Kidney (tissue), 14 donors: ENCODE measurements around the gene CPLX1. TPM values are rescaled to one million over a fixed set of nuclear protein-coding genes. Genes with fewer than 3 reads are reported as not detected.

Experiments
- DNase-seq, 5 donors: peaks; one replicate each; pipeline ENCODE4 v3.0.0-alpha.2; 2013 to 2020
- FAIRE-seq: peaks from 2 replicates; lab custom pipeline; 2012; peaks lifted over from hg19 to GRCh38; lab: Jason Lieb, UNC
- H3K27ac ChIP-seq, 2 donors: one replicate each; pipeline ENCODE4 v1.7.0; 2013; ENCODE audit warnings: low read depth in 2 of 2, low read length in 2 of 2, inconsistent platforms in 1 of 2
- H3K27me3 ChIP-seq: one replicate; pipeline ENCODE4 v1.7.1; 2013; ENCODE audit warnings: low read length, inconsistent platforms; ENCODE audit not compliant: control insufficient read depth, insufficient read depth
- H3K36me3 ChIP-seq, 3 donors: one replicate each; pipeline versions ENCODE4 v1.7.0 to v1.7.1; 2013; ENCODE audit warnings: low read length in 3 of 3, control low read depth in 1 of 3, inconsistent platforms in 1 of 3; ENCODE audit not compliant: insufficient read depth in 3 of 3, control insufficient read depth in 2 of 3
- H3K4me1 ChIP-seq, 3 donors: one replicate each; pipeline versions ENCODE4 v1.7.0 to v1.7.1; 2013; ENCODE audit warnings: low read length in 3 of 3, inconsistent platforms in 1 of 3, low read depth in 1 of 3; ENCODE audit not compliant: control insufficient read depth in 2 of 3, insufficient read depth in 2 of 3
- H3K4me3 ChIP-seq, 3 donors: one replicate each; pipeline versions ENCODE4 v1.7.0 to v1.8.1; 2013; ENCODE audit warnings: low read length in 3 of 3, control low read depth in 1 of 3, inconsistent platforms in 1 of 3
- H3K9ac ChIP-seq, 3 donors: one replicate each; pipeline versions ENCODE4 v1.7.0 to v1.7.1; 2013; ENCODE audit warnings: low read length in 3 of 3, control low read depth in 1 of 3, inconsistent platforms in 1 of 3
- H3K9me3 ChIP-seq, 3 donors: one replicate each; pipeline versions ENCODE4 v1.7.0 to v1.7.1; 2013; ENCODE audit warnings: low read length in 3 of 3, control low read depth in 1 of 3, inconsistent platforms in 1 of 3; ENCODE audit not compliant: control insufficient read depth in 2 of 3, insufficient read depth in 1 of 3
- intact Hi-C: fragments of 100-400 bp; cut with DNase I; formaldehyde crosslinking; loops from one replicate; pipeline ENCODE4 v1.11.1; 2022
- polyA plus RNA-seq: library from polyadenylated mRNA; stranded (reverse); fragments of 350-450 nt; fragmentation: Illumina TruSeq; extraction: RNeasy Lipid Tissue Mini Kit (QIAGEN cat#74804); gene quantifications from one replicate; pipeline ENCODE4 v1.2.3, GENCODE V29; 2014; ENCODE audit warnings: low read depth, low replicate concordance; ENCODE audit not compliant: insufficient read depth
- total RNA-seq: library from RNA; stranded (reverse); fragmentation: NEBNext Ultra II Directional; extraction: Animal tissue kit (Norgen Biotek cat#: 25700); gene quantifications from one replicate; pipeline ENCODE4 v1.2.1, GENCODE V29; 2021
- TF ChIP-seq, protein P1 (sequence below): IDR thresholded peaks from 3 replicates; pipeline ENCODE4 v1.5.1; 2012; ENCODE audit warnings: mild to moderate bottlenecking, moderate library complexity, borderline replicate concordance; ENCODE audit not compliant: insufficient read depth; ENCODE audit errors: extremely low read depth
- donor health status: control.
- donor health status: control.
- donor health status: control.
- donor health status: control.
- donor health status: control.
- donor health status: DM: yes; HTN: yes; CAD: no.
- donor health status: Normal renal cell carcinoma (clear cell type).

The CPLX1 gene
- total and polyA plus RNA-seq, 2 donors from 2014 or later = 3.9 to 10.2 TPM

DNA sequence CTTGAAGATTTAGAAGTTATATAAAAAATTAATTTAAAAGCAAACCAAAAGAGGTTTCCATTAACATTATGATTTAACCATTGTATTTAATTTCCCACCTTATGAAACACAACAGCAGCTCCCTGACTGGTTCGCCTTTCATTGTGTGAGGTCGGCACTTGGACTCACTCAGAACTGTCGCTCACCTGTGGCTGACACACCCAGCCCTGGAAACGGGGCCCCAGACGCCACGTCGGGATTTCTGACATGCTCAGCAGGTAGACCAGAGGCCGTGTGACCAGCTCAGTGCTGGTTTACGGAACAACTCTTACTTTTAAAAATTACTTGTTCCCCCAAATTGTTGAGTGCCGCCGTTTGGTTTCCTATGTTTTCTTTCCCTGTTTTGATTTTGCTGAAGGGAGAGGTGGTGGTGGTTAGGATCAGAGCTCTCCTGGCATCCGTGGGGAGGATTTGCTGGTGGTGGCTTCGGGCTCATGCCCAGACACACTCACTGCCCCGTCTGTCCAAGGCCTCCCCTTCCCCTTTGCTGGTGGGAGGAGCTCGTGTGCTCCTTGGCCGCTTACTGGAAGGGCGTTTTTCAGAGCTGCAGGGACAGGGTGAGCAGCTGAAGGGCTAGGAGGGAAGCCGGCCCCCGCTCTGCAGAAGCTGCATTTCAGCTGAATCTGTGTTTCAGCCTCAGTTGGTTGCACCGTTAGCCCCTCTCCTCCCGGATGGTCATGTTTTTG lies 59.2 kb downstream of the CPLX1 start:
- Histone ChIP-seq H3K36me3 (peaks cover 5 to 35% (median 13%) of the 10 kb centered on the region in 3 donors), H3K9me3 (no peaks in the 10 kb centered on the region), H3K27me3 (no peaks in the 10 kb centered on the region), H3K4me1 (peaks cover 0 to 5% (median 3%) of the 10 kb centered on the region in 3 donors), H3K27ac (no peak overlapping the region), H3K9ac (no peak overlapping the region), H3K4me3 (no peak overlapping the region)
- FAIRE-seq (no peak), DNase-seq (peak in 1 of 5 donors; percentile 54)
- intact Hi-C loops = no loop called here
- TF ChIP-seq, protein P1, sequence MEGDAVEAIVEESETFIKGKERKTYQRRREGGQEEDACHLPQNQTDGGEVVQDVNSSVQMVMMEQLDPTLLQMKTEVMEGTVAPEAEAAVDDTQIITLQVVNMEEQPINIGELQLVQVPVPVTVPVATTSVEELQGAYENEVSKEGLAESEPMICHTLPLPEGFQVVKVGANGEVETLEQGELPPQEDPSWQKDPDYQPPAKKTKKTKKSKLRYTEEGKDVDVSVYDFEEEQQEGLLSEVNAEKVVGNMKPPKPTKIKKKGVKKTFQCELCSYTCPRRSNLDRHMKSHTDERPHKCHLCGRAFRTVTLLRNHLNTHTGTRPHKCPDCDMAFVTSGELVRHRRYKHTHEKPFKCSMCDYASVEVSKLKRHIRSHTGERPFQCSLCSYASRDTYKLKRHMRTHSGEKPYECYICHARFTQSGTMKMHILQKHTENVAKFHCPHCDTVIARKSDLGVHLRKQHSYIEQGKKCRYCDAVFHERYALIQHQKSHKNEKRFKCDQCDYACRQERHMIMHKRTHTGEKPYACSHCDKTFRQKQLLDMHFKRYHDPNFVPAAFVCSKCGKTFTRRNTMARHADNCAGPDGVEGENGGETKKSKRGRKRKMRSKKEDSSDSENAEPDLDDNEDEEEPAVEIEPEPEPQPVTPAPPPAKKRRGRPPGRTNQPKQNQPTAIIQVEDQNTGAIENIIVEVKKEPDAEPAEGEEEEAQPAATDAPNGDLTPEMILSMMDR = no peak

DNA sequence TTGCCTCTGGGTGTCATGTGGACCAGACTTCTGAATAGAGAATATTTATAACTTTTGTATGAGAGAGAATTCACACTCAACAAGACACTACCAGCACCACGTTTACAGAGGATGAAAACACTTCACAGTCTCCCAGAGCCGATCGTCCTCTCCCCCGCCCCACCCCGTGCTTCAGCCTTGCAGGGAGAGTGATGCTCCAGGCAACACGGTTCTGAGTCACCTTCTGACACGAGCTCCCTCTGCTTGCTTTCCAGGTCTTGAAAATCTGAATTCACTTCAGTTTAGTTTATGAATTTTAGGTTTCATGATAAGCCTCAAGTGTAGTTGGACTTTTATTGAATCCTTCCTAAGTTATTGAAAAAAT lies 59.8 kb downstream of the CPLX1 start:
- Histone ChIP-seq H3K27me3 (no peaks in the 10 kb centered on the region), H3K4me3 (no peak overlapping the region), H3K9ac (no peak overlapping the region), H3K4me1 (peaks cover 0 to 2% (median 0%) of the 10 kb centered on the region in 3 donors), H3K27ac (no peak overlapping the region), H3K36me3 (peaks cover 5 to 32% (median 11%) of the 10 kb centered on the region in 3 donors), H3K9me3 (no peaks in the 10 kb centered on the region)
- DNase-seq (peak in 1 of 5 donors; percentile 59), FAIRE-seq (no peak)
- TF ChIP-seq, protein P1 = no peak
- intact Hi-C loops = no loop called here

DNA sequence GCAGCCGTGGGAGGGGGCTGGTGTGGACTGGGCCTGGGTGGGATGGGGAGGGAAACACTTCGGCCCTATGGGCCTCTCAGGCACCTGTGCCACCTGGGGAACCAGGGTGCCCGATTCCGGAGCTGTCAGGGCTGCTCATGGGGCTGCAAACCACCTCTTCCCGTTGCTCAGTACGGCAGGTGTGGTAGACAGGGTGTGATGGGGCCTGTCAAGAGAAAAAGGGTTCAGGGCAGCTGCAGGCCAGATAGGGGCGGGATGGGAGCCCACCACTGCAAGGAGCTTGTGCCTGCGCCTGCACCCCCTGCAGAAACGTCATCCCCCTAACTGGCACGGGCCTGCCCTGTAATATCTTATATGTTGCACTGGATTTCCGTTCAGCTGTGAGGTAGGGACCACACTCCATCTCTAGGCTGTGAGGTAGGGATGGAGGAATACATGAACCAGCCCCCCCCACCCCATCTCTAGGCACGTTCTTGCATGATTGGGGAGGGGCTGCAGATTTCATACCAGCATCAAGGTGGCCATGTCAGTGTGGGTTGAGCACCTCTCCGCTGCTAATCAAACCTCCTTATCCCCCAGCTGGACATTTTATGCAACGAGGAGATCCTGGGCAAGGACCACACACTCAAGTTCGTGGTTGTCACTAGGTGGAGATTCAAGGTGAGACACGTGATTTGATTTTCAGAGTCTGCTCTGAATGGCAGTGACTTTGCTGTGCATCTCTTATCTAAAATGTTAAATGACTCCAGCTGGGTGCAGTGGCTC lies 61.3 kb downstream of the CPLX1 start:
- intact Hi-C loops = no loop called here
- Histone ChIP-seq H3K36me3 (peaks cover 3 to 27% (median 9%) of the 10 kb centered on the region in 3 donors), H3K27me3 (no peaks in the 10 kb centered on the region), H3K9me3 (no peaks in the 10 kb centered on the region), H3K4me3 (no peak overlapping the region), H3K4me1 (peaks cover 0 to 1% (median 0%) of the 10 kb centered on the region in 3 donors), H3K27ac (no peak overlapping the region), H3K9ac (no peak overlapping the region)
- DNase-seq (peak in 1 of 5 donors; percentile 63), FAIRE-seq (no peak)
- TF ChIP-seq, protein P1 = no peak
